ENCODE measurements around the gene PXMP4. TPM values are rescaled to one million over a fixed set of nuclear protein-coding genes. Genes with fewer than 3 reads are reported as not detected.
A peak's percentile ranks its signal among the peaks of the same experiment; 100 is the strongest.

The PXMP4 gene
- total and polyA plus RNA-seq, 3 experiments from 2014 or later: 8.4 to 23.6 (median 9.1) TPM

DNA sequence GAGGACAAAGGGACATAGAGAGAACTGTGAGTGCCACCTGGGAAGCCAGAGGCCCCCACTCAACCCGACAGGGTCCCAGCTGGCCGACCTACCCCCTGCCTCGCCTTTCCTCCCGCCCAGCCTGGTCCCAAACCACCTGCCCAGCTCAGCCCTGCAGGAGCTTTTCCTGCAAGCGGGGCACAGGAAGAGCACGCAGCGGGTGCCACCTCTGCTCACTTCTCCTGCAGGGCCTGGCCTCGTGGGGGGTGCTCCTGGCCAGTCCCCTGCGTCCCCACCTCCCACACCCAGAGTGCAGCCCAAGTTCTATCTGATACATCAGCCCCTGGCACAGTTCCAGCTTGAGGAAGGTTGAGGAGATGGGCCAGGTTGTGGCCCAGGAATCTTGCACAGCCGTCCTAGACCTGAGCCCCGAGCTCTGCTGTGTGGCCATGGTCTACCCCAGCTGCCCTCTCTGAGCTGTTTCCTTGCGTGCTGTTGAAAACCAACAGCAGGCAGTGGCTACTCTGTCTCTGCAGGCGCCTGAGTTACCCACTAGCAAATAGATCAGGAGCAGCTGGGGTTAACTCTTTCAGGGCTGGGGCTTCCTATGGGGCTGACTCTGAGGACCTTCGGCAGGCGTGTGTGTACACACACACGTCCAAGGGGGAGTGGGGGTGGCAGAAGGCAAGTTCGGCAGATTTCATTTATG, 47.5 kb downstream of the PXMP4 start:
- H3K4me3 ChIP-seq (ENCODE audit: low read length): no peak overlapping the region
- CTCF ChIA-PET: interaction anchor here (7.2 kb wide), 1 partner anchor 9 kb away, joined by 103 read pairs; no protein-coding TSS in a partner anchor
- H3K27me3 Mint-ChIP-seq: no peaks in the 10 kb centered on the region
- peaks cover 0 to 2% (median 0%) of the 10 kb centered on the region in 3 donors for H3K36me3 Mint-ChIP-seq
- H3K4me3 Mint-ChIP-seq: peak overlapping the region; percentile 68 to 91 (median 89)
- H3K4me1 ChIP-seq (ENCODE audit: insufficient read depth, low read length): peaks cover 30% of the 10 kb centered on the region
- no peaks in the 10 kb centered on the region for H3K27me3 ChIP-seq (ENCODE audit: insufficient read depth, low read length, poor library complexity, severe bottlenecking)
- POLR2A ChIA-PET: no interaction called here
- H3K36me3 ChIP-seq (ENCODE audit: insufficient read depth, low read length): no peaks in the 10 kb centered on the region
- peaks cover 21 to 38% (median 32%) of the 10 kb centered on the region in 3 donors for H3K4me1 Mint-ChIP-seq
- DNase-seq: no peak
- H3K9me3 Mint-ChIP-seq: no peaks in the 10 kb centered on the region
- H3K9me3 ChIP-seq (ENCODE audit: low read length): no peaks in the 10 kb centered on the region
- H3K27ac ChIP-seq (ENCODE audit: low read depth, low read length): peak overlapping the region; percentile 78
- H3K27ac Mint-ChIP-seq: peak overlapping the region in 7 of 8 donors; percentile 52 to 96 (median 68)

DNA sequence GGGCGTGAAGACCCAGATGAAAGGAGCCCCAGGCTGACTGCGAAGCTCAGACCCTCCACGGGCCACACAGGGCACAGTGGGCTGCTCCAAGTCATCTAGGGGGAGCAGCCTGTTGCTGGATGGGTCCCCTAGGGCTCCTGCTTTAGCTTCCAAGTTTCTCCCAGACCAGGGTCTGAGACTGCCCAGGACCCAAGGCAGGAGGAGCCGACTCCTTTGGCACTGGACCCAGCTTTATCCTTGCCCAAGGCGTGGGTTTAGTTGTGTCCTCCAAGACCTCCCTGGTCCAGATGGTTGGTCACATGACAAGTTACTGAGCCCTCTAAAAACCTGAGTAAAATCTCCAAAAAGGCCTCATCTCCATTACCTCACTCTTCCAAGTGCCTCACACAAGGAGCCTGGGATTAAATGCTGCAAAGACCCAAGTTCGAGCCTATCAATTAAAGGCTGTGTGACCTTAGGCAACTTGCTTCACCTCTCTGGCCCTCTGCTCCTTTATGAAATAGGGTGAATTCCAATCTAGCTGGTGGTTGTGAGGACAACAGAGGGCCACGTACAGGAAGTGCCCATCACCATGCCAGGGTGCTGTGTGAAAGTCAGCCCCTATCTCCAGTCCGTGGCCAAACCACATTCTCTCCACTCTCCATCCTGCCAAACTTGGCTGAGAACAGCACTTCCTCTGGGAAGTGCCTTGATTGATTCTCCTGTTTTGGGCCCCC, 48.4 kb downstream of the PXMP4 start:
- peak overlapping the region in 7 of 8 donors; percentile 45 to 85 (median 68) for H3K27ac Mint-ChIP-seq
- peak overlapping the region in 6 of 7 donors; percentile 35 to 84 (median 41) for H3K4me3 Mint-ChIP-seq
- CTCF ChIA-PET: interaction anchor here (5.4 to 7.2 kb wide), 2 partner anchors 10 to 214 kb away, joined by 52 to 103 read pairs; no protein-coding TSS in a partner anchor
- no peak overlapping the region for H3K27ac ChIP-seq (ENCODE audit: low read depth, low read length)
- peaks cover 29% of the 10 kb centered on the region for H3K4me1 ChIP-seq (ENCODE audit: insufficient read depth, low read length)
- POLR2A ChIA-PET: interaction anchor here (1.0 kb wide), 1 partner anchor 8 kb away, joined by 4 read pairs; no protein-coding TSS in a partner anchor
- H3K36me3 ChIP-seq (ENCODE audit: insufficient read depth, low read length): no peaks in the 10 kb centered on the region
- no peaks in the 10 kb centered on the region for H3K9me3 Mint-ChIP-seq
- no peaks in the 10 kb centered on the region for H3K27me3 Mint-ChIP-seq
- no peaks in the 10 kb centered on the region for H3K27me3 ChIP-seq (ENCODE audit: insufficient read depth, low read length, poor library complexity, severe bottlenecking)
- H3K36me3 Mint-ChIP-seq: peaks cover 0 to 4% (median 0%) of the 10 kb centered on the region in 3 donors
- peaks cover 20 to 39% (median 30%) of the 10 kb centered on the region in 3 donors for H3K4me1 Mint-ChIP-seq
- no peak for DNase-seq
- no peaks in the 10 kb centered on the region for H3K9me3 ChIP-seq (ENCODE audit: low read length)
- H3K4me3 ChIP-seq (ENCODE audit: low read length): no peak overlapping the region

DNA sequence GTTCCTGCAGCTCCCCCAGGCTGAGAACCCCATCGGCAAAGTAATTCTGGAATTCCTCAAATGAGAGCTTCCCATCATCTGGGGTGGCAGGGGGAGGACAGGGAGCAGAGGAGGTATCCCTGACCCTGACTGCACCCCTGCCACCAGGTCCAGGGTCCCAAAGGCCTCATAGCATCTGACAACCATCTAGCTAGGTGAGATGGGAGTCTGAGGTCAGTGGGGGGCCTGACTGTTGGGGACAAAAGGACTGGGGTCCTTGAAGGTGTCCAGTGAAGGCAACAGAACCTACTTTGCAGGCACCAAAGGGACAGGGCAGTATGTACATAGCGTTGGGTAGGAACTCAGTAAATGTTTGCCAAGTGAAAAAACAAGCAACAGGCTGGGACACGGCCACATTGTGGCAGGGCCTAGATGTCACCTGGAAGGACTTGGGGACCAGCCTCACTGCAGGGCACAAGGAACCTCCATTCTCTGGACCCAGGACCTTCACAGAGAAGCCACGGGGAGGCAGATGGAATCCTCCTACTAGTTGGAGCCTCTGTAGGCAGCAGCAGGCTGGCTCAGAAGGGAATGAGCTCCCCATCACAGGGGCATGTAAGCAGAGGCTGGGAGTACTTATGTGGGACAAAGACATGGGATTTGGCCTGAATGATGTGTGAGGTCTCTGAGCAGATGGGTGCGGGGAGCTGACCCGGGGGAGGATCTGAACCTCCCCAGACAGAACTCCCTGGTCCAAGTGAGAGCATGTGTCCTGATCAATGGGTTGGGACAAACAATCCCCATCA, 49.2 kb downstream of the PXMP4 start:
- Mint-ChIP-seq H3K27ac (peak overlapping the region in 6 of 8 donors; percentile 26 to 85 (median 50)), H3K36me3 (peaks cover 0 to 7% (median 0%) of the 10 kb centered on the region in 3 donors)
- H3K4me1 ChIP-seq (ENCODE audit: insufficient read depth, low read length): peaks cover 36% of the 10 kb centered on the region

DNA sequence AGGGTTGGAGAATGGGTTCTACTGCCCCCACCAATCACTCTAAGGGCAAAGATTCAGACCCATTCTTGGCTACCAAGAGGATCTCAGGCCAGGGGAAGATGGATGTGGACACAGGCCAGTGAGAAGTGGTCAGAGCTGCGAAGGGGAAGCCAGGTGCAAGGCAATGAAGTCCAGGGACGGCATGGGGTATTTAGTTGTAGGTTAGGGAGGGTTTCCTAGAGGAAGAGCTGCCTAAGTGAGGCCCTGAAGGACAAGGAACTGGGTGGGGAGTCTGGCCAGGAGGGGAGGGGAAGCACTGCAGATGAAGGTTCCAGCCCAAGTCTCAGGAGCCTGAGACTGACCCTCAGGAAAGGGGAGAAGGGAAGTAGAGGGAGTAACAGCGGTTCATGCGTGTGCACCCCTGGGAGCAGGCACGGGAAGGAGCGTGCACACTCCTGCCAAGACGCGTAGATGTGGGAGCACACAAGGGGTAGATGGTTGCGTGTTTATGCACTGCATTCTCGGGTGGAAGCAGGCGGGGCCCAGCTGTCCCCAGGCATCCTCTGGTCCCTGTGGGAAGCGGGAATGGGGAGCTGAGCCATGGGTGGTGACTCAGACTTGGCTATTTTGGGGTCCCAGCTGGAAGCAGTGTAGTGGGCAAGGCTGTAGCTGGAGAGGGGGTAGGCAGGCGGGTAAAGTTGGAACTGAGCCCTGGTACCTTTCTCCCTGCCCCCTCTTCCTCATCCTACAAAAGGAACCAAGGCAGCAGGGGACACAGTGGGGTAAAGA, 50.1 kb downstream of the PXMP4 start:
- Mint-ChIP-seq H3K27me3 (no peaks in the 10 kb centered on the region), H3K9me3 (no peaks in the 10 kb centered on the region), H3K36me3 (peaks cover 0 to 7% (median 0%) of the 10 kb centered on the region in 3 donors), H3K4me1 (peaks cover 26 to 50% (median 38%) of the 10 kb centered on the region in 3 donors), H3K27ac (peak overlapping the region in 5 of 8 donors; percentile 29 to 87 (median 54)), H3K4me3 (peak overlapping the region in 1 of 7 donors; percentile 62)
- POLR2A ChIA-PET: interaction anchor here (0.5 to 4.4 kb wide), 3 partner anchors 9 to 60 kb away, joined by 4 to 24 read pairs (median 6); no protein-coding TSS in a partner anchor
- Histone ChIP-seq H3K36me3 (ENCODE audit: insufficient read depth, low read length) (no peaks in the 10 kb centered on the region), H3K4me3 (ENCODE audit: low read length) (no peak overlapping the region), H3K27ac (ENCODE audit: low read depth, low read length) (no peak overlapping the region), H3K27me3 (ENCODE audit: insufficient read depth, low read length, poor library complexity, severe bottlenecking) (no peaks in the 10 kb centered on the region), H3K9me3 (ENCODE audit: low read length) (no peaks in the 10 kb centered on the region), H3K4me1 (ENCODE audit: insufficient read depth, low read length) (peaks cover 33% of the 10 kb centered on the region)
- DNase-seq: no peak
- CTCF ChIA-PET: interaction anchor here (1.4 to 7.2 kb wide), 3 partner anchors 11 to 212 kb away, joined by 4 to 103 read pairs (median 52); no protein-coding TSS in a partner anchor

More for the DNA sequence above, 49.2 kb downstream of the PXMP4 start:
- CTCF ChIA-PET: interaction anchor here (1.4 to 7.2 kb wide), 3 partner anchors 11 to 213 kb away, joined by 4 to 103 read pairs (median 52); no protein-coding TSS in a partner anchor
- H3K4me1 Mint-ChIP-seq: peaks cover 26 to 46% (median 35%) of the 10 kb centered on the region in 3 donors
- H3K4me3 Mint-ChIP-seq: peak overlapping the region in 2 of 7 donors; percentile 24 to 84
- H3K27me3 Mint-ChIP-seq: no peaks in the 10 kb centered on the region
- Histone ChIP-seq H3K4me3 (ENCODE audit: low read length) (no peak overlapping the region), H3K36me3 (ENCODE audit: insufficient read depth, low read length) (no peaks in the 10 kb centered on the region), H3K27ac (ENCODE audit: low read depth, low read length) (no peak overlapping the region), H3K9me3 (ENCODE audit: low read length) (no peaks in the 10 kb centered on the region), H3K27me3 (ENCODE audit: insufficient read depth, low read length, poor library complexity, severe bottlenecking) (no peaks in the 10 kb centered on the region)
- POLR2A ChIA-PET: interaction anchor here (0.6 to 4.4 kb wide), 3 partner anchors 8 to 19 kb away, joined by 4 to 24 read pairs (median 6); no protein-coding TSS in a partner anchor
- H3K9me3 Mint-ChIP-seq: no peaks in the 10 kb centered on the region
- no peak for DNase-seq

DNA sequence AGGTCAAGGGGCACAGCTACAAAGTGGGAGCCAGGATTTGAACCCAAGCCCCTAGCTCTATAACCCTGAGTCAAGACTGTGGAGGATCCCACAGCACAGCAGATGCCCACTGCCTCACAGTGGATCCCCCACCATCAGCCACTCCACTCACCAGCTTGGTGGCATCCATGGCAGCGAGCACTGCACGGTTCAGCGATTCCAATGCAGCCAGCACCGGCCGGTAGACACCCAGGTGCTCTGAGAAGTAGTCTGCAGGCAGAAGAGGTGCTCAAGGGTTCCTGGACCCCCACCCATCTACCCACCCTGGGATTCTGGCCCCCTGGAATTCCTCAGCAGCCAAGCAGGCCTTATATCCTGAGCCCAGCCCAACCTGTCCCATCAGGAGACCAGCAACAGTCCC, 50.9 kb downstream of the PXMP4 start:
- no peaks in the 10 kb centered on the region for H3K9me3 ChIP-seq (ENCODE audit: low read length)
- H3K27me3 Mint-ChIP-seq: no peaks in the 10 kb centered on the region
- H3K36me3 ChIP-seq (ENCODE audit: insufficient read depth, low read length): no peaks in the 10 kb centered on the region
- ChIA-PET CTCF (interaction anchor here (1.4 to 7.2 kb wide), 12 partner anchors 12 to 268 kb away, joined by 3 to 103 read pairs (median 14); partner anchors contain the start of genes CBFA2T2, CDK5RAP1, PXMP4 and ZNF341), POLR2A (interaction anchor here (0.5 to 4.4 kb wide), 2 partner anchors 9 to 61 kb away, joined by 4 to 24 read pairs; no protein-coding TSS in a partner anchor)
- peaks cover 0 to 7% (median 0%) of the 10 kb centered on the region in 3 donors for H3K36me3 Mint-ChIP-seq
- peak overlapping the region in 1 of 7 donors; percentile 87 for H3K4me3 Mint-ChIP-seq
- no peak overlapping the region for H3K4me3 ChIP-seq (ENCODE audit: low read length)
- peaks cover 31 to 52% (median 42%) of the 10 kb centered on the region in 3 donors for H3K4me1 Mint-ChIP-seq
- DNase-seq: no peak
- H3K27ac Mint-ChIP-seq: peak overlapping the region in 2 of 8 donors; percentile 26 to 68
- H3K9me3 Mint-ChIP-seq: no peaks in the 10 kb centered on the region
- peaks cover 32% of the 10 kb centered on the region for H3K4me1 ChIP-seq (ENCODE audit: insufficient read depth, low read length)
- no peaks in the 10 kb centered on the region for H3K27me3 ChIP-seq (ENCODE audit: insufficient read depth, low read length, poor library complexity, severe bottlenecking)
- no peak overlapping the region for H3K27ac ChIP-seq (ENCODE audit: low read depth, low read length)

DNA sequence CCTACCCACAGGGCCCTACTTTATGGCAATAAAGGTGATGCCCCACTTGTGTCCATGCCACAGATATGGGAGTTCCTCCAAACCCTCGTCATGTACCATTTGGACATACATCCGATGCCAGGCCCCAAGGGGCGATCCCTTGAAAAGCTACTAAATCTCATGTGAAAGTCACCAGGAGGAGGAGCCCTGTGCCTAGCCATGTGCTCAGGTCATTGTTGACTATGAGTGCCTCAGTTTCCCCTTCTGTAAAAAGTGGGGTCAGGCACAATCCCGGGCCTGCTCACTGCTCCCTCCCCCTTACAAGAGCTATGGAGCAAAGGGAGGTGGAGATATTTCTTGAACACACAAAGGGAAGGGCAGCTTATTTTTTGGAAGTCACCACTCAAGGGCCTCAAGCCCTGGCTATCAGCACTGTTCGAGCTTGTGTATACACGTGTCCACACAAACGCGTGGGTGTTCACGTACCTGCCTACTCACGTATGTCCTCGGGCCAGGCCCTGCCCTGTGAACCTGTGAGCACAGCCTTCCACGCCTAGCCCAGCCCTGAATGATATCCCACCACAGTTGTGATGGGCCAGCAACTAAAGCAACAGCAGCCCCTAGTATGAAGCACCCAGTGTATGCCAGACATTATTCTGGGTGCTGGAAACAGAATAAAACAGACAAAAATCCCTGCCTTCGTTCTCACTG, 51.5 kb downstream of the PXMP4 start:
- Mint-ChIP-seq H3K4me3 (peak overlapping the region; percentile 35 to 94 (median 80)), H3K27me3 (no peaks in the 10 kb centered on the region), H3K36me3 (peaks cover 0 to 5% (median 0%) of the 10 kb centered on the region in 3 donors), H3K27ac (peak overlapping the region in 6 of 8 donors; percentile 21 to 68 (median 56)), H3K9me3 (no peaks in the 10 kb centered on the region), H3K4me1 (peaks cover 33 to 54% (median 41%) of the 10 kb centered on the region in 3 donors)
- peaks cover 34% of the 10 kb centered on the region for H3K4me1 ChIP-seq (ENCODE audit: insufficient read depth, low read length)
- H3K4me3 ChIP-seq (ENCODE audit: low read length): no peak overlapping the region
- ChIA-PET POLR2A (interaction anchor here (0.6 to 4.4 kb wide), 7 partner anchors 10 to 878 kb away, joined by 3 to 24 read pairs (median 5); partner anchors contain the start of genes CBFA2T2 and SNTA1), CTCF (interaction anchor here (0.7 to 7.2 kb wide), 32 partner anchors 13 to 404 kb away, joined by 3 to 103 read pairs (median 5); partner anchors contain the start of genes CBFA2T2, CDK5RAP1, E2F1 and PXMP4)
- no peaks in the 10 kb centered on the region for H3K36me3 ChIP-seq (ENCODE audit: insufficient read depth, low read length)
- H3K27me3 ChIP-seq (ENCODE audit: insufficient read depth, low read length, poor library complexity, severe bottlenecking): no peaks in the 10 kb centered on the region
- H3K9me3 ChIP-seq (ENCODE audit: low read length): no peaks in the 10 kb centered on the region
- H3K27ac ChIP-seq (ENCODE audit: low read depth, low read length): no peak overlapping the region
- DNase-seq: no peak
